HepG2 (cell line): Measurements from ENCODE around the gene TGM2. TPM values are rescaled to one million over a fixed set of nuclear protein-coding genes. Genes with fewer than 3 reads are reported as not detected.

Experiments used
- ATAC-seq: fragments of 200-7000 bp; cut with Tn5 transposase; 3 replicates; pipeline ENCODE4 v1.9.1; 2020; ENCODE audit warnings: mild to moderate bottlenecking, moderate library complexity
- BruUV-seq: library from RNA; stranded (reverse); fragments of 400-500 nt; replicated peaks from 2 replicates; lab custom pipeline; 2021; lab: Mats Ljungman, UMichigan
- CTCF ChIA-PET: fragments of 300-600 bp; formaldehyde crosslinking; extraction: SDS; loops from one replicate; lab custom pipeline; 2021; ENCODE audit warnings: low total read pairs, inconsistent platforms, low intra/inter-chr PET ratio; lab: Yijun Ruan, JAX
- POLR2A ChIA-PET: fragments of 350-600 bp; sonication (Branson Sonifier 250); formaldehyde crosslinking; loops from one replicate; lab custom pipeline; 2020; ENCODE audit warnings: antibody characterized with exemption, inconsistent platforms; lab: Yijun Ruan, JAX
- DNase-seq: peaks from one replicate; pipeline ENCODE4 v3.0.0-alpha.2; 2015; ENCODE audit warnings: low spot score
- FAIRE-seq: peaks from 3 replicates; lab custom pipeline; 2011; peaks lifted over from hg19 to GRCh38; lab: Jason Lieb, UNC
- H2AFZ ChIP-seq: one replicate; pipeline ENCODE4 v1.6.1; 2011; ENCODE audit warnings: low read length, inconsistent platforms
- H3K27ac ChIP-seq: fragments of 300-600 bp; 3 replicates; pipeline ENCODE4 v1.8.0; 2011; ENCODE audit warnings: mixed run types, mild to moderate bottlenecking, mixed read lengths, low read length, inconsistent platforms; ENCODE audit not compliant: insufficient read depth; ENCODE audit errors: extremely low read length
- H3K27me3 ChIP-seq, 2 experiments: fragments of 200-600 bp in 1 of 2; 2 replicates in 1 of 2; 3 replicates in 1 of 2; pipeline versions ENCODE4 v1.6.0 to v1.8.0; 2011; ENCODE audit warnings: low read length in 2 of 2, mild to moderate bottlenecking in 2 of 2, moderate library complexity in 2 of 2, inconsistent platforms in 1 of 2; ENCODE audit not compliant: insufficient read depth in 2 of 2, control insufficient read depth in 1 of 2
- H3K36me3 ChIP-seq, 2 experiments: fragments of 200-600 bp in 1 of 2; replicated peaks in 1 of 2; 2 replicates in 1 of 2; 3 replicates in 1 of 2; pipeline versions ENCODE4 v1.5.1 to v1.8.0; 2011; ENCODE audit warnings: low read length in 2 of 2, inconsistent platforms in 1 of 2; ENCODE audit not compliant: insufficient read depth in 2 of 2, control insufficient read depth in 1 of 2
- H3K4me1 ChIP-seq: 2 replicates; pipeline ENCODE4 v1.5.1; 2012; ENCODE audit warnings: low read length, inconsistent platforms; ENCODE audit not compliant: insufficient read depth
- H3K4me2 ChIP-seq: 2 replicates; pipeline ENCODE4 v1.6.0; 2011; ENCODE audit warnings: low read depth, low read length, inconsistent platforms
- H3K4me3 ChIP-seq, 3 experiments: fragments of 200-600 bp in 1 of 3; sonication (generic), shearing (Covaris generic) in 1 of 3; replicated peaks in 1 of 3; 2 replicates each; pipeline ENCODE4 v1.5.1; 2011 to 2016; ENCODE audit warnings: low read length in 3 of 3, inconsistent platforms in 2 of 3, low read depth in 2 of 3, mild to moderate bottlenecking in 2 of 3, control low read depth in 1 of 3, mixed read lengths in 1 of 3; ENCODE audit not compliant: insufficient read depth in 1 of 3
- H3K79me2 ChIP-seq: one replicate; pipeline ENCODE4 v1.6.1; 2011; ENCODE audit warnings: low read length, inconsistent platforms; ENCODE audit not compliant: insufficient read depth
- H3K9ac ChIP-seq: 2 replicates; pipeline ENCODE4 v1.6.0; 2011; ENCODE audit warnings: mild to moderate bottlenecking, low read depth, low read length, inconsistent platforms; ENCODE audit not compliant: insufficient read depth
- H3K9me3 ChIP-seq: 2 replicates; pipeline ENCODE4 v1.5.1; 2012; ENCODE audit warnings: mild to moderate bottlenecking, low read length
- H4K20me1 ChIP-seq: 2 replicates; pipeline ENCODE4 v1.6.0; 2011; ENCODE audit warnings: inconsistent platforms, mild to moderate bottlenecking, low read length, moderate library complexity; ENCODE audit not compliant: insufficient read depth
- ARNT ChIP-seq: fragments of 450-650 bp; IDR thresholded peaks from 2 replicates; pipeline ENCODE4 v1.6.1; 2017
- ATF3 ChIP-seq: sonication (generic); formaldehyde crosslinking; IDR thresholded peaks from 2 replicates; pipeline ENCODE4 v1.4.0; 2020; ENCODE audit warnings: missing genetic modification reagents
- BCL6 ChIP-seq: IDR thresholded peaks from 2 replicates; pipeline ENCODE4 v1.6.1; 2016; ENCODE audit warnings: missing genetic modification reagents, missing compliant biosample characterization
- DZIP1 ChIP-seq: sonication (generic); formaldehyde crosslinking; IDR thresholded peaks from 2 replicates; pipeline ENCODE4 v1.5.0; 2020; ENCODE audit warnings: mild to moderate bottlenecking, missing genetic modification reagents
- MEIS1 ChIP-seq: sonication (generic); formaldehyde crosslinking; IDR thresholded peaks from 2 replicates; pipeline ENCODE4 v1.9.0; 2021; ENCODE audit warnings: mild to moderate bottlenecking, missing genetic modification reagents, moderate library complexity, borderline replicate concordance
- NFE2 ChIP-seq: sonication (generic); formaldehyde crosslinking; IDR thresholded peaks from 2 replicates; pipeline ENCODE4 v1.4.0; 2020; ENCODE audit warnings: missing genetic modification reagents
- RARG ChIP-seq: sonication (generic); formaldehyde crosslinking; IDR thresholded peaks from 2 replicates; pipeline ENCODE4 v1.4.0; 2020; ENCODE audit warnings: low read depth, mild to moderate bottlenecking, missing genetic modification reagents
- SMARCE1 ChIP-seq: fragments of 450-650 bp; IDR thresholded peaks from 2 replicates; pipeline ENCODE4 v1.6.1; 2017; ENCODE audit warnings: borderline replicate concordance
- SOX13 ChIP-seq, 3 experiments: fragments of 450-650 bp in 1 of 3; sonication (generic) in 1 of 3; formaldehyde crosslinking in 1 of 3; IDR thresholded peaks in 2 of 3; conservative IDR thresholded peaks in 1 of 3; 2 replicates each; pipeline versions ENCODE4 v1.5.0 to v1.6.1; 2016 to 2020; ENCODE audit warnings: antibody characterized with exemption in 1 of 3, mild to moderate bottlenecking in 1 of 3, missing compliant biosample characterization in 1 of 3, missing genetic modification reagents in 1 of 3, moderate library complexity in 1 of 3
- SPEN ChIP-seq: sonication (generic); formaldehyde crosslinking; IDR thresholded peaks from 2 replicates; pipeline ENCODE4 v1.5.1; 2020; ENCODE audit warnings: low read depth, mild to moderate bottlenecking, missing genetic modification reagents
- SRSF9 ChIP-seq: fragments of 200-400 bp; formaldehyde crosslinking; IDR thresholded peaks from 2 replicates; pipeline ENCODE4 v1.6.1; 2018; ENCODE audit warnings: borderline replicate concordance, mild to moderate bottlenecking, low read depth, low read length; ENCODE audit not compliant: insufficient read depth, poor library complexity, severe bottlenecking
- ZBTB25 ChIP-seq: IDR thresholded peaks from 2 replicates; pipeline ENCODE4 v1.6.1; 2018; ENCODE audit warnings: missing genetic modification reagents
- ZNF17 ChIP-seq: sonication (generic); formaldehyde crosslinking; IDR thresholded peaks from 2 replicates; pipeline ENCODE4 v1.5.0; 2020; ENCODE audit warnings: mild to moderate bottlenecking, missing genetic modification reagents
- ZNF337 ChIP-seq: sonication (generic); formaldehyde crosslinking; IDR thresholded peaks from 2 replicates; pipeline ENCODE4 v1.5.1; 2020; ENCODE audit warnings: missing genetic modification reagents, low read depth, mild to moderate bottlenecking, borderline replicate concordance
- ZNF350 ChIP-seq: sonication (generic); formaldehyde crosslinking; IDR thresholded peaks from 2 replicates; pipeline ENCODE4 v1.4.0; 2020; ENCODE audit warnings: mild to moderate bottlenecking, low read depth, missing genetic modification reagents, borderline replicate concordance
- ZNF724P ChIP-seq: sonication (generic); formaldehyde crosslinking; IDR thresholded peaks from 2 replicates; pipeline ENCODE4 v1.8.0; 2022; ENCODE audit warnings: missing genetic modification reagents, borderline replicate concordance
- WGBS: methylation state at CpG from one replicate; pipeline ENCODE4 v1.1.6; 2017; ENCODE audit warnings: low lambda C conversion rate; 5-methylcytosine and 5-hydroxymethylcytosine counted together
- in situ Hi-C: cut with HindIII; loops from 2 replicates; pipeline ENCODE4 v1.10.0; 2017; ENCODE audit warnings: low pct_unique_long_range_greater_than_20kb; ENCODE audit not compliant: extremely low pct_ligation_motif_present
- intact Hi-C: fragments of 100-400 bp; cut with micrococcal nuclease; formaldehyde crosslinking; loops from one replicate; pipeline ENCODE4 v1.10.0; 2022; ENCODE audit not compliant: unreplicated experiment
- polyA plus RNA-seq, 8 experiments: library from polyadenylated mRNA; depleted of rRNA in 3 of 8; stranded (reverse) in 7 of 8; unstranded in 1 of 8; fragments of >200 nt; fragmentation: Illumina TruSeq in 4 of 8; extraction: Trizol in 4 of 8; gene quantifications; 2 replicates each; pipeline versions ENCODE4 v1.2.1 to v1.2.3, GENCODE V29; 2011 to 2016; ENCODE audit warnings: low read depth in 4 of 8, missing spikeins in 1 of 8, mixed read lengths in 1 of 8; ENCODE audit not compliant: insufficient read depth in 1 of 8
- total RNA-seq, 5 experiments: library from RNA; depleted of rRNA; stranded (reverse); fragments of >200 nt; fragmentation: Illumina TruSeq; extraction: Trizol; gene quantifications; 2 replicates each; pipeline ENCODE4 v1.2.3, GENCODE V29; 2016; ENCODE audit warnings: low read depth in 1 of 5
- TF ChIP-seq, protein P1 (sequence below): sonication (generic); formaldehyde crosslinking; IDR thresholded peaks from 2 replicates; pipeline ENCODE4 v1.4.0; 2020; ENCODE audit warnings: mild to moderate bottlenecking, low read depth, missing genetic modification reagents

Gene TGM2
- total and polyA plus RNA-seq, 2 of the 13 experiments (the other 11 are each of a cell fraction or from before 2014, with no cell fraction given): 4.2 to 46.4 TPM

- DNase-seq: peak; percentile 85
- 17% methylated on average over 14 of the region's 14 CpGs for WGBS
- H3K36me3 ChIP-seq: no peaks in the 10 kb centered on the region
- no peak overlapping the region for H2AFZ ChIP-seq
- H3K27me3 ChIP-seq: peaks cover 7 to 12% of the 10 kb centered on the region in 2 experiments; a peak in 3 of 5 replicates
- H3K9ac ChIP-seq: no peak overlapping the region
- BruUV-seq: no TSS peak
- intact Hi-C loops: no loop called here
- peak overlapping the region; percentile 40 for H3K4me2 ChIP-seq
- no peak overlapping the region for H3K4me3 ChIP-seq
- no peak overlapping the region for H3K27ac ChIP-seq
- peaks cover 56% of the 10 kb centered on the region for H3K4me1 ChIP-seq
- no peaks in the 10 kb centered on the region for H3K79me2 ChIP-seq
- no peaks in the 10 kb centered on the region for H3K9me3 ChIP-seq
- ChIA-PET POLR2A (interaction anchor here (1.1 kb wide), 1 partner anchor 30 kb away, joined by 3 read pairs; no protein-coding TSS in a partner anchor), CTCF (no interaction called here)
- ATAC-seq: peak; percentile 63
- in situ Hi-C loops: no loop called here
- FAIRE-seq: no peak
- H4K20me1 ChIP-seq: no peaks in the 10 kb centered on the region
- TF ChIP-seq ZNF337 (CRISPR knock-in tag): no peak
- TF ChIP-seq ATF3: no peak
- no peak for TF ChIP-seq SMARCE1
- no peak for TF ChIP-seq ZNF350 (CRISPR knock-in tag)
- no peak for TF ChIP-seq MEIS1
- no peak for TF ChIP-seq ARNT
- TF ChIP-seq DZIP1 (CRISPR knock-in tag): no peak
- no peak for TF ChIP-seq SRSF9
- no peak for TF ChIP-seq RARG (CRISPR knock-in tag)
- TF ChIP-seq SOX13 (IDR thresholded peaks at IDR 0.05): no peak
- TF ChIP-seq SOX13 (CRISPR knock-in tag; conservative IDR thresholded peaks at IDR 0.05 in 1 of 2, IDR thresholded peaks at IDR 0.05 in 1 of 2): peak in 1 of 2 experiments; percentile 47; a peak in 2 of 4 replicates
- TF ChIP-seq ZNF724P (CRISPR knock-in tag): no peak
- no peak for TF ChIP-seq ZNF17 (CRISPR knock-in tag)
- TF ChIP-seq NFE2 (CRISPR knock-in tag): no peak
- TF ChIP-seq, protein P1, sequence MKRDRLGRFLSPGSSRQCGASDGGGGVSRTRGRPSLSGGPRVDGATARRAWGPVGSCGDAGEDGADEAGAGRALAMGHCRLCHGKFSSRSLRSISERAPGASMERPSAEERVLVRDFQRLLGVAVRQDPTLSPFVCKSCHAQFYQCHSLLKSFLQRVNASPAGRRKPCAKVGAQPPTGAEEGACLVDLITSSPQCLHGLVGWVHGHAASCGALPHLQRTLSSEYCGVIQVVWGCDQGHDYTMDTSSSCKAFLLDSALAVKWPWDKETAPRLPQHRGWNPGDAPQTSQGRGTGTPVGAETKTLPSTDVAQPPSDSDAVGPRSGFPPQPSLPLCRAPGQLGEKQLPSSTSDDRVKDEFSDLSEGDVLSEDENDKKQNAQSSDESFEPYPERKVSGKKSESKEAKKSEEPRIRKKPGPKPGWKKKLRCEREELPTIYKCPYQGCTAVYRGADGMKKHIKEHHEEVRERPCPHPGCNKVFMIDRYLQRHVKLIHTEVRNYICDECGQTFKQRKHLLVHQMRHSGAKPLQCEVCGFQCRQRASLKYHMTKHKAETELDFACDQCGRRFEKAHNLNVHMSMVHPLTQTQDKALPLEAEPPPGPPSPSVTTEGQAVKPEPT (CRISPR knock-in tag): no peak
- no peak for TF ChIP-seq BCL6 (CRISPR knock-in tag)
- TF ChIP-seq SPEN: no peak
- no peak for TF ChIP-seq ZBTB25 (CRISPR knock-in tag)
These were observed 8.4 kb upstream of the TGM2 start for GRCh38 chr20:38173237-38174156.
